ENCODE results near the gene NEURL3.
"Not testable (repeated sequence)": the region's sequence is repeated elsewhere in the genome, so short reads cannot be mapped to it uniquely, and the experiment has no call there.

Gene NEURL3

GRCh38 chr2:96505231-96505889 lies at the start of gene NEURL3:
TSS of gene NEURL3 (minus strand) at chr2:96505357. CDS start at chr2:96505286, 71 bp downstream.
- H3K4me1 ChIP-seq, result peaks cover 0 to 34% (median 16%) of the 10 kb centered on the region in 4 donors
- no peak within 1 kb of the TSS for H3K4me3 ChIP-seq
- intact Hi-C loops (cut with DNase I; ENCODE audit: low total_unique reads), result loop anchor here (10.0 kb wide), 3 partner anchors 201 to 361 kb away; partner anchors contain the start of genes CIAO1, DUSP2, SNRNP200 and TMEM127
- no peak within 1 kb of the TSS for H3K27ac ChIP-seq
- no peaks in the 10 kb centered on the region for H3K9me3 ChIP-seq
- no peaks in the 10 kb centered on the region for H3K36me3 ChIP-seq
- no peak for TF ChIP-seq CTCF (IDR thresholded peaks at IDR 0.05)
- peak in 1 of 2 donors; percentile 46 for DNase-seq
- H3K27me3 ChIP-seq, result peaks cover 0 to 29% of the 10 kb centered on the region in 2 donors

- intact Hi-C loops (cut with DNase I; ENCODE audit: low total_unique reads), result loop anchor here (10.0 kb wide), 1 partner anchor 150 kb away; no protein-coding TSS in a partner anchor
- TF ChIP-seq CTCF (IDR thresholded peaks at IDR 0.05), result peak; percentile 97 to 98
- H3K27ac ChIP-seq, result peak overlapping the region in 1 of 2 donors; percentile 62
- peaks cover 23 to 40% (median 39%) of the 10 kb centered on the region in 3 donors for H3K36me3 ChIP-seq
- DNase-seq, result peak; percentile 58 to 89
- H3K4me3 ChIP-seq, result peak overlapping the region; percentile 0 to 10
- H3K9me3 ChIP-seq, result no peaks in the 10 kb centered on the region
- no peaks in the 10 kb centered on the region for H3K27me3 ChIP-seq
- peaks cover 0 to 18% (median 12%) of the 10 kb centered on the region in 4 donors for H3K4me1 ChIP-seq
Measured at GRCh38 chr2:96554293-96555145, 49.4 kb upstream of the NEURL3 start.

- Histone ChIP-seq H3K36me3 (peaks cover 29 to 46% (median 45%) of the 10 kb centered on the region in 3 donors), H3K27ac (peak overlapping the region in 1 of 2 donors; percentile 62), H3K4me1 (peaks cover 0 to 21% (median 14%) of the 10 kb centered on the region in 4 donors), H3K4me3 (peak overlapping the region; percentile 0 to 10)
- H3K9me3 ChIP-seq, H3K27me3 ChIP-seq, DNase-seq: not testable (repeated sequence)
- intact Hi-C loops (cut with DNase I; ENCODE audit: low total_unique reads), result loop anchor here (10.0 kb wide), 1 partner anchor 149 kb away; no protein-coding TSS in a partner anchor
Measured at GRCh38 chr2:96553957-96554292, 48.8 kb upstream of the NEURL3 start.

- no peak for DNase-seq
- peaks cover 33 to 52% (median 50%) of the 10 kb centered on the region in 3 donors for H3K36me3 ChIP-seq
- intact Hi-C loops (cut with DNase I; ENCODE audit: low total_unique reads), result loop anchor here (10.0 kb wide), 1 partner anchor 149 kb away; no protein-coding TSS in a partner anchor
Measured at GRCh38 chr2:96553176-96553956, 48.2 kb upstream of the NEURL3 start.

More at GRCh38 chr2:96553176-96553956, 48.2 kb upstream of the NEURL3 start:
- H3K9me3 ChIP-seq, result no peaks in the 10 kb centered on the region
- TF ChIP-seq CTCF (IDR thresholded peaks at IDR 0.05), result no peak
- H3K4me1 ChIP-seq, result peaks cover 0 to 26% (median 19%) of the 10 kb centered on the region in 4 donors
- peak overlapping the region in 1 of 2 donors; percentile 62 for H3K27ac ChIP-seq
- no peak overlapping the region for H3K4me3 ChIP-seq
- no peaks in the 10 kb centered on the region for H3K27me3 ChIP-seq

Data from tibial artery (tissue), 4 donors.